SW 1271 (cell line): ENCODE results near the gene RCE1.
"Not testable (repeated sequence)": the region's sequence is repeated elsewhere in the genome, so short reads cannot be mapped to it uniquely, and the experiment has no call there.

Experiments used
- DNase-seq, 2 experiments: peaks; one replicate each; lab custom pipeline; 2025; lab: John Stamatoyannopoulos, UW

The RCE1 gene

GRCh38 chr11:66842896-66843775, at the start of gene RCE1:
TSS of gene RCE1 (plus strand) at chr11:66843441. CDS start at chr11:66843456, 15 bp downstream.
- DNase-seq = peak; percentile 20 to 80

GRCh38 chr11:66799815-66800214, 43.4 kb upstream of the RCE1 start:
- not testable (repeated sequence) for DNase-seq

- DNase-seq = no peak
Observed at GRCh38 chr11:66800720-66801428, 42.4 kb upstream of the RCE1 start.

GRCh38 chr11:66809592-66809991, 33.6 kb upstream of the RCE1 start:
- DNase-seq = no peak

GRCh38 chr11:66810576-66811185, 32.6 kb upstream of the RCE1 start:
- DNase-seq = no peak

- DNase-seq = no peak
Observed at GRCh38 chr11:66814678-66815077, 28.6 kb upstream of the RCE1 start.

- no peak for DNase-seq
Observed at GRCh38 chr11:66815646-66816045, 27.6 kb upstream of the RCE1 start.

- DNase-seq = no peak
Observed at GRCh38 chr11:66818231-66818955, 24.8 kb upstream of the RCE1 start.

GRCh38 chr11:66820381-66820780, 22.9 kb upstream of the RCE1 start:
- no peak for DNase-seq

- DNase-seq = no peak
Observed at GRCh38 chr11:66820901-66821300, 22.3 kb upstream of the RCE1 start.

GRCh38 chr11:66823700-66824099, 19.5 kb upstream of the RCE1 start:
- no peak for DNase-seq

- not testable (repeated sequence) for DNase-seq
Observed at GRCh38 chr11:66824573-66824972, 18.7 kb upstream of the RCE1 start.

GRCh38 chr11:66834539-66834845, 8.7 kb upstream of the RCE1 start:
- no peak for DNase-seq

- no peak for DNase-seq
Observed at GRCh38 chr11:66834943-66835342, 8.3 kb upstream of the RCE1 start.

GRCh38 chr11:66835768-66836405, 7.4 kb upstream of the RCE1 start:
- no peak for DNase-seq

GRCh38 chr11:66840317-66841091, 2.7 kb upstream of the RCE1 start:
- no peak for DNase-seq

- no peak for DNase-seq
Observed at GRCh38 chr11:66841861-66842260, 1.4 kb upstream of the RCE1 start.

- DNase-seq = no peak
Observed at GRCh38 chr11:66842501-66842895, 743 bp upstream of the RCE1 start.

GRCh38 chr11:66843776-66844495, 695 bp downstream of the RCE1 start:
- no peak for DNase-seq

GRCh38 chr11:66844496-66845142, 1.4 kb downstream of the RCE1 start:
- no peak for DNase-seq
